NCI-H774 (cell line): ENCODE data around the gene JDP2.
"Not testable (repeated sequence)": the region's sequence is repeated elsewhere in the genome, so short reads cannot be mapped to it uniquely, and the experiment has no call there.

Experiments
- DNase-seq: peaks from one replicate; lab custom pipeline; 2025; lab: John Stamatoyannopoulos, UW

JDP2 gene

GRCh38 chr14:75427482-75428229 lies at the start of gene JDP2:
Gene JDP2, plus strand, starts transcription at chr14:75428022. Its CDS starts 9,899 bp downstream, at chr14:75437921.
- DNase-seq = no peak

- no peak for DNase-seq
Observed at GRCh38 chr14:75379246-75379929, 48.4 kb upstream of the JDP2 start.

GRCh38 chr14:75379930-75380270 lies 47.9 kb upstream of the JDP2 start:
- no peak for DNase-seq

- no peak for DNase-seq
Observed at GRCh38 chr14:75380656-75381055, 47.2 kb upstream of the JDP2 start.

- no peak for DNase-seq
Observed at GRCh38 chr14:75381642-75382041, 46.2 kb upstream of the JDP2 start.

- DNase-seq = not testable (repeated sequence)
Observed at GRCh38 chr14:75383219-75383618, 44.6 kb upstream of the JDP2 start.

- DNase-seq = no peak
Observed at GRCh38 chr14:75383721-75384120, 44.1 kb upstream of the JDP2 start.

- no peak for DNase-seq
Observed at GRCh38 chr14:75389679-75390078, 38.1 kb upstream of the JDP2 start.

- DNase-seq = no peak
Observed at GRCh38 chr14:75390183-75390582, 37.6 kb upstream of the JDP2 start.

- no peak for DNase-seq
Observed at GRCh38 chr14:75391953-75392352, 35.9 kb upstream of the JDP2 start.

GRCh38 chr14:75392686-75393641 lies 34.9 kb upstream of the JDP2 start:
- DNase-seq = no peak

GRCh38 chr14:75393794-75394193 lies 34.0 kb upstream of the JDP2 start:
- no peak for DNase-seq

GRCh38 chr14:75395862-75396261 lies 32.0 kb upstream of the JDP2 start:
- no peak for DNase-seq

- no peak for DNase-seq
Observed at GRCh38 chr14:75399321-75399720, 28.5 kb upstream of the JDP2 start.

- peak; percentile 66 for DNase-seq
Observed at GRCh38 chr14:75399843-75400775, 27.7 kb upstream of the JDP2 start.

- DNase-seq = no peak
Observed at GRCh38 chr14:75401361-75401760, 26.5 kb upstream of the JDP2 start.

GRCh38 chr14:75402867-75403413 lies 24.9 kb upstream of the JDP2 start:
- no peak for DNase-seq

GRCh38 chr14:75404847-75405246 lies 23.0 kb upstream of the JDP2 start:
- no peak for DNase-seq

GRCh38 chr14:75406102-75406501 lies 21.7 kb upstream of the JDP2 start:
- DNase-seq = no peak

- no peak for DNase-seq
Observed at GRCh38 chr14:75406856-75407255, 21.0 kb upstream of the JDP2 start.
